H1 (cell line): ENCODE data around the gene UBE4B. TPM values are rescaled to one million over a fixed set of nuclear protein-coding genes. Genes with fewer than 3 reads are reported as not detected.
"Not testable (repeated sequence)": the region's sequence is repeated elsewhere in the genome, so short reads cannot be mapped to it uniquely, and the experiment has no call there.

Experiments
- CTCF ChIA-PET: fragments of 300-600 bp; sonication (Branson Sonifier 250); formaldehyde crosslinking; loops from one replicate; lab custom pipeline; 2021; ENCODE audit not compliant: partially characterized antibody; lab: Charles Lee
- POLR2A ChIA-PET: fragments of 300-600 bp; sonication (Branson Sonifier 250); formaldehyde crosslinking; loops from one replicate; lab custom pipeline; 2021; ENCODE audit warnings: inconsistent platforms; ENCODE audit not compliant: partially characterized antibody; lab: Charles Lee
- DNase-seq, 2 experiments: peaks; one replicate each; pipeline versions ENCODE4 v3.0.0 to v3.0.0-alpha.2; 2010 to 2022; ENCODE audit warnings: low spot score in 2 of 2, low read depth in 1 of 2, mixed read lengths in 1 of 2
- FAIRE-seq: peaks from 2 replicates; lab custom pipeline; 2011; peaks lifted over from hg19 to GRCh38; lab: Jason Lieb, UNC
- H2AFZ ChIP-seq: 2 replicates; pipeline ENCODE4 v1.8.1; 2012; ENCODE audit warnings: low read length, inconsistent platforms
- H2AK5ac ChIP-seq: 2 replicates; pipeline ENCODE4 v1.6.1; 2013; ENCODE audit warnings: low read depth, low read length
- H2BK120ac ChIP-seq: replicated peaks from 2 replicates; pipeline ENCODE3; 2013; ENCODE audit warnings: low read depth, low read length, inconsistent platforms
- H2BK12ac ChIP-seq: 2 replicates; pipeline ENCODE4 v1.6.1; 2013; ENCODE audit warnings: low read depth, low read length
- H2BK15ac ChIP-seq: 2 replicates; pipeline ENCODE4 v1.6.1; 2013; ENCODE audit warnings: low read length
- H2BK20ac ChIP-seq: 2 replicates; pipeline ENCODE4 v1.6.1; 2013; ENCODE audit warnings: low read length
- H2BK5ac ChIP-seq: 2 replicates; pipeline ENCODE4 v1.6.1; 2013; ENCODE audit warnings: low read depth, low read length
- H3K14ac ChIP-seq: 2 replicates; pipeline ENCODE4 v1.6.1; 2013; ENCODE audit warnings: inconsistent platforms; ENCODE audit not compliant: insufficient read length
- H3K18ac ChIP-seq: 2 replicates; pipeline ENCODE4 v1.6.1; 2013; ENCODE audit warnings: low read length; ENCODE audit errors: extremely low read depth
- H3K23ac ChIP-seq: 2 replicates; pipeline ENCODE4 v1.6.1; 2013; ENCODE audit warnings: inconsistent platforms; ENCODE audit not compliant: insufficient read length
- H3K23me2 ChIP-seq: 2 replicates; pipeline ENCODE4 v1.6.1; 2013; ENCODE audit warnings: low read depth, low read length
- H3K27ac ChIP-seq: 2 replicates; pipeline ENCODE4 v1.6.1; 2011; ENCODE audit warnings: low read depth, low read length, inconsistent platforms
- H3K27me3 ChIP-seq, 4 experiments: replicated peaks in 1 of 4; 1 replicate in 1 of 4; 2 replicates in 3 of 4; pipeline versions ENCODE4 v1.6.1 to v1.8.1; 2011 to 2013; ENCODE audit warnings: low read length in 3 of 4, mild to moderate bottlenecking in 3 of 4, inconsistent platforms in 2 of 4, mixed read lengths in 2 of 4, moderate library complexity in 1 of 4; ENCODE audit not compliant: control insufficient read depth in 3 of 4, insufficient read depth in 3 of 4; ENCODE audit errors: extremely low read depth in 1 of 4
- H3K36me3 ChIP-seq, 4 experiments: 2 replicates each; pipeline versions ENCODE4 v1.6.1 to v1.8.1; 2011 to 2013; ENCODE audit warnings: mild to moderate bottlenecking in 4 of 4, low read length in 3 of 4, moderate library complexity in 2 of 4, control low read depth in 1 of 4, inconsistent platforms in 1 of 4; ENCODE audit not compliant: insufficient read depth in 4 of 4, control insufficient read depth in 2 of 4
- H3K4ac ChIP-seq: replicated peaks from 2 replicates; pipeline ENCODE3; 2013; ENCODE audit warnings: low read length, low read depth, mixed read lengths, inconsistent platforms; ENCODE audit not compliant: insufficient read length
- H3K4me1 ChIP-seq, 4 experiments: replicated peaks in 1 of 4; 1 replicate in 1 of 4; 2 replicates in 3 of 4; pipeline versions ENCODE4 v1.6.1 to v1.8.1; 2011 to 2013; ENCODE audit warnings: low read length in 3 of 4, inconsistent platforms in 2 of 4, mixed read lengths in 1 of 4; ENCODE audit not compliant: insufficient read depth in 4 of 4, control insufficient read depth in 3 of 4
- H3K4me2 ChIP-seq, 2 experiments: 2 replicates each; pipeline versions ENCODE4 v1.6.1 to v1.8.1; 2011 to 2013; ENCODE audit warnings: low read depth in 2 of 2, low read length in 2 of 2, control low read depth in 1 of 2, inconsistent platforms in 1 of 2, mild to moderate bottlenecking in 1 of 2; ENCODE audit not compliant: insufficient read depth in 1 of 2
- H3K4me3 ChIP-seq, 4 experiments: fragments of 200-600, 300-600 bp in 1 of 4; sonication (generic), shearing (Covaris generic), sonication (Bioruptor Twin) in 1 of 4; 2 replicates each; pipeline versions ENCODE4 v1.5.1 to v1.8.1; 2011 to 2016; ENCODE audit warnings: low read length in 4 of 4, low read depth in 3 of 4, control low read depth in 2 of 4, inconsistent platforms in 2 of 4, mild to moderate bottlenecking in 2 of 4, mixed read lengths in 1 of 4, moderate library complexity in 1 of 4; ENCODE audit not compliant: insufficient read depth in 2 of 4; ENCODE audit errors: extremely low read depth in 1 of 4
- H3K56ac ChIP-seq: replicated peaks from 2 replicates; pipeline ENCODE3; 2013; ENCODE audit warnings: low read depth, mild to moderate bottlenecking, mixed read lengths, low read length, inconsistent platforms; ENCODE audit not compliant: insufficient read length
- H3K79me1 ChIP-seq: 2 replicates; pipeline ENCODE4 v1.6.1; 2013; ENCODE audit warnings: low read depth, low read length, control low read depth
- H3K79me2 ChIP-seq, 2 experiments: 2 replicates each; pipeline versions ENCODE4 v1.6.1 to v1.8.1; 2012 to 2013; ENCODE audit warnings: low read length in 2 of 2, mild to moderate bottlenecking in 2 of 2, inconsistent platforms in 1 of 2; ENCODE audit not compliant: insufficient read depth in 2 of 2, control insufficient read depth in 1 of 2
- H3K9ac ChIP-seq, 4 experiments: replicated peaks in 1 of 4; 1 replicate in 1 of 4; 2 replicates in 3 of 4; pipeline versions ENCODE4 v1.6.1 to v1.8.1; 2011 to 2013; ENCODE audit warnings: low read depth in 3 of 4, low read length in 3 of 4, control low read depth in 2 of 4, mild to moderate bottlenecking in 2 of 4, moderate library complexity in 2 of 4, inconsistent platforms in 1 of 4; ENCODE audit errors: extremely low read depth in 1 of 4
- H3K9me3 ChIP-seq, 2 experiments: 2 replicates each; pipeline versions ENCODE4 v1.6.1 to v1.8.1; 2012 to 2013; ENCODE audit warnings: mild to moderate bottlenecking in 2 of 2, moderate library complexity in 2 of 2, control low read depth in 1 of 2, inconsistent platforms in 1 of 2, low read depth in 1 of 2, low read length in 1 of 2, mixed read lengths in 1 of 2; ENCODE audit not compliant: insufficient read depth in 2 of 2
- H4K20me1 ChIP-seq, 2 experiments: replicated peaks in 1 of 2; 2 replicates each; pipeline versions ENCODE3 to v1.8.1; 2011 to 2013; ENCODE audit warnings: inconsistent platforms in 2 of 2, low read length in 2 of 2, mild to moderate bottlenecking in 1 of 2; ENCODE audit not compliant: insufficient read depth in 2 of 2, control insufficient read depth in 1 of 2
- H4K5ac ChIP-seq: 2 replicates; pipeline ENCODE4 v1.6.1; 2013; ENCODE audit warnings: low read length, low read depth, mixed read lengths, inconsistent platforms; ENCODE audit not compliant: insufficient read length
- H4K8ac ChIP-seq: 2 replicates; pipeline ENCODE4 v1.8.0; 2013; ENCODE audit warnings: mild to moderate bottlenecking, moderate library complexity, low read length, inconsistent platforms; ENCODE audit not compliant: insufficient read depth; ENCODE audit errors: extremely low read depth
- H4K91ac ChIP-seq: replicated peaks from 2 replicates; pipeline ENCODE3; 2013; ENCODE audit warnings: low read length, mixed read lengths, inconsistent platforms; ENCODE audit not compliant: insufficient read length
- E2F6 ChIP-seq: IDR thresholded peaks from 2 replicates; pipeline ENCODE4 v1.6.1; 2012; ENCODE audit warnings: inconsistent platforms
- EP300 ChIP-seq, 2 experiments: IDR thresholded peaks; 1 replicate in 1 of 2; 2 replicates in 1 of 2; pipeline ENCODE4 v1.6.1; 2011 to 2012; ENCODE audit warnings: low read depth in 2 of 2, low read length in 2 of 2, mild to moderate bottlenecking in 2 of 2, borderline replicate concordance in 1 of 2, inconsistent platforms in 1 of 2, moderate library complexity in 1 of 2
- KDM5A ChIP-seq: fragments of 200-600 bp; IDR thresholded peaks from 2 replicates; pipeline ENCODE4 v1.7.1; 2012; ENCODE audit warnings: mild to moderate bottlenecking, low read length, inconsistent platforms, mixed read lengths
- POLR2A ChIP-seq, 2 experiments: IDR thresholded peaks; 1 replicate in 1 of 2; 2 replicates in 1 of 2; pipeline ENCODE4 v1.6.1; 2011; ENCODE audit warnings: low read depth in 2 of 2, low read length in 2 of 2, mild to moderate bottlenecking in 2 of 2; ENCODE audit errors: control extremely low read depth in 1 of 2
- SP2 ChIP-seq: IDR thresholded peaks from 2 replicates; pipeline ENCODE4 v1.6.1; 2012; ENCODE audit warnings: mild to moderate bottlenecking, low read length, inconsistent platforms
- WGBS, 2 experiments: shearing (Covaris generic) in 1 of 2; methylation state at CpG; one replicate each; pipeline versions ENCODE4 v1.1.6 to v1.1.7; 2013 to 2015; ENCODE audit warnings: low lambda C conversion rate in 2 of 2, mixed read lengths in 2 of 2, inconsistent platforms in 1 of 2, low coverage in 1 of 2, missing lambda C conversion rate in 1 of 2; ENCODE audit not compliant: insufficient replicate concordance in 2 of 2, insufficient coverage in 1 of 2, insufficient read length in 1 of 2; ENCODE audit errors: extremely low coverage in 1 of 2, missing lambda C conversion rate in 1 of 2; 5-methylcytosine and 5-hydroxymethylcytosine counted together
- polyA plus RNA-seq, 7 experiments: library from polyadenylated mRNA; depleted of rRNA in 3 of 7; stranded (reverse) in 5 of 7; unstranded in 2 of 7; fragments of >200 nt in 5 of 7; fragments of 200-250 nt in 2 of 7; gene quantifications; 1 replicate in 5 of 7; 2 replicates in 1 of 7; 4 replicates in 1 of 7; pipeline versions ENCODE4 v1.2.1 to v1.2.3, GENCODE V29; 2011 to 2013; ENCODE audit warnings: missing spikeins in 2 of 7, mixed read lengths in 2 of 7
- total RNA-seq: library from RNA; stranded (reverse); fragmentation: NEBNext Ultra II Directional; extraction: Animal tissue kit (Norgen Biotek cat#: 25700); gene quantifications from 2 replicates; pipeline ENCODE4 v1.2.1, GENCODE V29; 2021

UBE4B gene
- total and polyA plus RNA-seq, 2 of the 8 experiments (the other 6 are each of a cell fraction or from before 2014, with no cell fraction given): 24.5 to 90.1 TPM

- TF ChIP-seq SP2: no peak
- TF ChIP-seq KDM5A: no peak
- TF ChIP-seq POLR2A (IDR thresholded peaks at IDR 0.05; ENCODE audit: control extremely low read depth in 1 of 2, low read depth in 2 of 2, low read length in 2 of 2): no peak
- TF ChIP-seq E2F6: no peak
- no peak for TF ChIP-seq EP300 (IDR thresholded peaks at IDR 0.05; ENCODE audit: borderline replicate concordance in 1 of 2, low read depth in 2 of 2, low read length in 2 of 2)
Observed at GRCh38 chr1:10027027-10027426, 5.7 kb upstream of the UBE4B start (continued).

- H3K4ac ChIP-seq, H3K79me2 ChIP-seq, H2AK5ac ChIP-seq, H2BK20ac ChIP-seq, CTCF ChIA-PET, H3K14ac ChIP-seq, H3K9me3 ChIP-seq, H3K23ac ChIP-seq, H3K79me1 ChIP-seq, H3K4me1 ChIP-seq, FAIRE-seq, H3K56ac ChIP-seq, H3K23me2 ChIP-seq, H3K4me2 ChIP-seq, H2BK5ac ChIP-seq, H3K9ac ChIP-seq, H2AFZ ChIP-seq, H3K27me3 ChIP-seq, H4K20me1 ChIP-seq, H3K27ac ChIP-seq, H4K5ac ChIP-seq, H4K91ac ChIP-seq, H2BK12ac ChIP-seq, H3K4me3 ChIP-seq, H2BK15ac ChIP-seq, H4K8ac ChIP-seq, DNase-seq, H3K18ac ChIP-seq, H3K36me3 ChIP-seq, H2BK120ac ChIP-seq: not testable (repeated sequence)
- POLR2A ChIA-PET: interaction anchor here (0.6 kb wide), 1 partner anchor 28 kb away, joined by 3 read pairs; no protein-coding TSS in a partner anchor
- 86% methylated on average over 6 of the region's 24 CpGs; no CpG with 5 or more reads in 1 of the 2 experiments for WGBS, 2 experiments
Observed at GRCh38 chr1:10028956-10029500, 3.7 kb upstream of the UBE4B start.
